HFF-Myc (cell line): Measurements from ENCODE around the gene NEDD9.

Source experiments
- DNase-seq: peaks from one replicate; pipeline ENCODE4 v3.0.0-alpha.2; 2011; ENCODE audit warnings: low read depth; ENCODE audit errors: extremely low read depth
- H3K4me3 ChIP-seq: replicated peaks from 2 replicates; pipeline ENCODE4 v1.5.1; 2011; ENCODE audit warnings: low read depth, mild to moderate bottlenecking, control low read depth, low read length
- CTCF ChIP-seq: IDR thresholded peaks from 2 replicates; pipeline ENCODE4 v1.5.1; 2012; ENCODE audit warnings: mild to moderate bottlenecking, low read depth, low read length, control low read depth; ENCODE audit errors: missing control alignments

The NEDD9 gene

GRCh38 chr6:11236076-11236750 is 3.7 kb upstream of the NEDD9 start:
- no peak overlapping the region for H3K4me3 ChIP-seq
- TF ChIP-seq CTCF = no peak
- DNase-seq = no peak

- DNase-seq = no peak
- TF ChIP-seq CTCF = no peak
- H3K4me3 ChIP-seq = no peak overlapping the region
Observed at GRCh38 chr6:11235062-11235461, 2.6 kb upstream of the NEDD9 start.

- DNase-seq = no peak
- H3K4me3 ChIP-seq = no peak overlapping the region
- TF ChIP-seq CTCF = no peak
Observed at GRCh38 chr6:11233673-11234573, 1.5 kb upstream of the NEDD9 start.

- TF ChIP-seq CTCF = no peak
- no peak for DNase-seq
- H3K4me3 ChIP-seq = peak overlapping the region; percentile 74
Observed at GRCh38 chr6:11232770-11233626, 530 bp upstream of the NEDD9 start.

- DNase-seq = no peak
- no peak for TF ChIP-seq CTCF
- H3K4me3 ChIP-seq = peak overlapping the region; percentile 74
Observed at GRCh38 chr6:11231564-11232192, 790 bp downstream of the NEDD9 start.

GRCh38 chr6:11231108-11231463 is 1.4 kb downstream of the NEDD9 start:
- DNase-seq = no peak
- TF ChIP-seq CTCF = no peak
- H3K4me3 ChIP-seq = peak overlapping the region; percentile 74
